Measurements from ENCODE around the gene CCDC59.

DNA sequence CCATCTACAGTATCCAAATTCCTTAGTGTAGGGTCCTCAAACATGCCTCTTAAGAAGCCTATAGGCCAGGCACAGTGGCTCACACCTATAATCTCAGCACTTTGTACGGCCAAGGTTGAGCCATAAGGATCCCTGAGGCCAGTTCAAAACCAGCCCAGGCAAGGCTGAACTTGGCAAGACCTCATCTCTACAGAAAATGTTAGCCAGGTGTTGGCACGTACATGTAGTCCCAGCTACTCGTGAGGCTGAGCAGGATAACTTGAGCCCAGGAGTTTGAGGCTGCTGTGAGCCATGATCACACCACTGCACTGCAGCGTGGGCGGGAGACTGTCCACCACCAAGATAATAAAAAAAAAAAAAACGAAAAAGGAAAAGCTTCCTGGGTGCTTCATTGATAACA is 6.8 kb downstream of the CCDC59 start:
- TF ChIP-seq CTCF (IDR thresholded peaks at IDR 0.05 in 2 of 3, conservative IDR thresholded peaks at IDR 0.05 in 1 of 3; ENCODE audit: control insufficient read depth in 2 of 3, extremely low read depth in 1 of 3, insufficient read depth in 1 of 3, low read depth in 3 of 3, low read length in 3 of 3) (no peak), RBBP5 (conservative IDR thresholded peaks at IDR 0.05) (no peak), NRF1 (conservative IDR thresholded peaks at IDR 0.05; ENCODE audit: low read depth, low read length) (no peak), MAX (IDR thresholded peaks at IDR 0.05; ENCODE audit: low read depth, low read length) (no peak), ATF7 (IDR thresholded peaks at IDR 0.05; ENCODE audit: low read depth) (no peak), EZH2 (IDR thresholded peaks at IDR 0.05; ENCODE audit: borderline replicate concordance, control insufficient read depth, low read depth, low read length) (no peak), IKZF2 (IDR thresholded peaks at IDR 0.05) (no peak), MYC (IDR thresholded peaks at IDR 0.05; ENCODE audit: insufficient read depth, insufficient read length, insufficient replicate concordance, low read length, severe bottlenecking) (no peak), SREBF2 (IDR thresholded peaks at IDR 0.05; ENCODE audit: low read length) (no peak), CHD4 (IDR thresholded peaks at IDR 0.05) (no peak), RAD21 (IDR thresholded peaks at IDR 0.05; ENCODE audit: insufficient read depth, low read depth, low read length) (no peak), E2F4 (IDR thresholded peaks at IDR 0.05; ENCODE audit: low read depth, low read length) (no peak), STAT1 (conservative IDR thresholded peaks at IDR 0.05) (no peak)
- TF ChIP-seq, protein P1, sequence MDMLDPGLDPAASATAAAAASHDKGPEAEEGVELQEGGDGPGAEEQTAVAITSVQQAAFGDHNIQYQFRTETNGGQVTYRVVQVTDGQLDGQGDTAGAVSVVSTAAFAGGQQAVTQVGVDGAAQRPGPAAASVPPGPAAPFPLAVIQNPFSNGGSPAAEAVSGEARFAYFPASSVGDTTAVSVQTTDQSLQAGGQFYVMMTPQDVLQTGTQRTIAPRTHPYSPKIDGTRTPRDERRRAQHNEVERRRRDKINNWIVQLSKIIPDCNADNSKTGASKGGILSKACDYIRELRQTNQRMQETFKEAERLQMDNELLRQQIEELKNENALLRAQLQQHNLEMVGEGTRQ (IDR thresholded peaks at IDR 0.05; ENCODE audit: borderline replicate concordance, low read depth, low read length): no peak

Measured in GM12878 (cell line).